GM19468 (cell line): ENCODE data around the gene SLC10A3.
"Not testable (repeated sequence)": the region's sequence is repeated elsewhere in the genome, so short reads cannot be mapped to it uniquely, and the experiment has no call there.

Experiments used
- ATAC-seq: cut with Tn5 transposase; IDR thresholded peaks from one replicate; pipeline ENCODE4 v1.9.1; 2021; ENCODE audit warnings: mild to moderate bottlenecking, moderate library complexity, moderate number of reproducible peaks; ENCODE audit not compliant: unreplicated experiment; ENCODE audit errors: extremely low read depth

Gene SLC10A3

GRCh38 chrX:154512879-154513553, 22.6 kb upstream of the SLC10A3 start:
- ATAC-seq: no peak

- no peak for ATAC-seq
These were observed 21.3 kb upstream of the SLC10A3 start for GRCh38 chrX:154511761-154512160.

DNA sequence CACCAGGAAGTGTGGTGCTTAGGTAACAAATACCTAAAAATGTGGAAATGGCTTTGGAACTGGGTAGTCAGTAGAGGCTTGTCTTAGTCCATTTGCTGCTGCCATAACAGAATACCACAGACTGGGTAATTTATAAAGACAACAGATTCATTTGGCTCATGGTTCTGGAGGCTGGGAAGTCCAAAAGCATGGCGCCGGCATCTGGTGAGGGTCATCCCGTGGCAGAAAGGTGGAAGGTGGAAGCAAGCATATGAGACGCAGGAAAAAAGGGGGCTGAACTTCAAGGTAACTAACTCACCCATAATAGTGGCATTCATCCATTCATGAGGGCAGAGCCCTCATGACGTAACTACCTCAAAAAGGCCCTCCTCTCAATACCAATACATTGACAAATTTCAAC, 19.0 kb upstream of the SLC10A3 start:
- no peak for ATAC-seq

DNA sequence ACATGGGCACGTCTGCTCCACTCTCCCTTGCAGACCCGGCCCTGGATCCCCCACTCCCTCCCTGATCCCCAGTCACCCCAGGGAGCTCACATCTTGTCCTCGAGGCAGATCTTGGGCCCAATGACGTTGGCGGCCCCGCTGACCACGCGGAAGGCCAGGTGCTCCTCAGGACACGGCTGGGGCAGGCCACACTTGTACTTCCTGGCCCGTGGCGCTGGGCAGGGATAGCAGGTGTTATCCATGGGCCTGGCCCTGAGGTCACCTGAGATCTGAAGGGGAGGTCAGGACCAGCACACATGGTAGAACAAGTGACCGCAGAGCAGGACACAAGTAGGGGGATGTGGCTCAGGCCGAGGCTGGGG, 17.9 kb upstream of the SLC10A3 start:
- ATAC-seq: no peak

- no peak for ATAC-seq
These were observed 17.4 kb upstream of the SLC10A3 start for GRCh38 chrX:154507673-154508383.

GRCh38 chrX:154506483-154507332, 16.3 kb upstream of the SLC10A3 start:
- ATAC-seq: no peak

- no peak for ATAC-seq
These were observed 15.3 kb upstream of the SLC10A3 start for GRCh38 chrX:154505734-154506133.

GRCh38 chrX:154502989-154503388, 12.6 kb upstream of the SLC10A3 start:
- ATAC-seq: no peak

- no peak for ATAC-seq
These were observed 11.7 kb upstream of the SLC10A3 start for GRCh38 chrX:154502098-154502497.

GRCh38 chrX:154501423-154501822, 11.0 kb upstream of the SLC10A3 start:
- ATAC-seq: not testable (repeated sequence)

- not testable (repeated sequence) for ATAC-seq
These were observed 6.2 kb upstream of the SLC10A3 start for GRCh38 chrX:154496591-154497137.

DNA sequence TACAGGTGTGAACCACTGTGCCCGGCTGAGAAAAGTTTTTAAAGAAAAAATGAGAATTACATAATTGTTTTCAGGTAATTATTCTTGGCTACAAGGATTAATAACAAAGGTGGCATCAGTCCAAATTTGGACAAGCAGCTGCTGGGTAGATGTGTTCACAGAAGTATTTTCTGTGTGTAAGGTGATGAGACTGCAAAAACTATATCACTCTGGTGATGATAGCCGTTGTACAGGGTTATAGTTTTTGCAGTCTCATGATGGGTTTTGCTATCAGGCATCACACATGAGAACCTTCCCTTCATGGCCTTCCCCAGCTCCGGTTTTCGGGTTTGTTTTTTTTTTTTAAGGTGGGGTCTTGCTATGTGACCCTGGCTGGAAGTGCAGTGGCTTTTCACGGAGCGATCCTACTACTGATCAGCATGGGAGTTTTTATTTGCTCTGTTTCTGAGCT, 5.1 kb upstream of the SLC10A3 start:
- no peak for ATAC-seq

DNA sequence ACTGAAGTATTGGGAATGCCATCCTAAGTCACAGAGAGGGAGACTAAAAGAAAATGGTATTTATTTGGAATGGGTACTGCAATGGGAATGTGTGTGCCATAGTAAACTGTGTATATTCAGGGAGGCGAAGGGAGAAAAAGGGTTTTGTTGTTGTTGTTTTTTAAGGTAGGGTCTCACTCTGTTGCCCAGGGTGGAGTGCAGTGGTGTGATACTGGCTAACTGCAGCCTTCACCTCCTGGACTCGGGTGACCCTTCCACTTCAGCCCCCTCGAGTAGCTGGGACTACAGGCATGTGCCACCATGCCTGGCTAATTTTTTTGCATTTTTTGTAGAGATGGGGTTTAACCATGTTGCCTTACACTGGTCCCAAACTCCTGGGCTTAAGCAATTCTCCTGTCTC, 4.3 kb upstream of the SLC10A3 start:
- no peak for ATAC-seq

- peak; percentile 11 for ATAC-seq
These were observed 412 bp downstream of the SLC10A3 start for GRCh38 chrX:154490021-154490413.

GRCh38 chrX:154489182-154489581, 1.2 kb downstream of the SLC10A3 start:
- ATAC-seq: no peak

- no peak for ATAC-seq
These were observed 1.9 kb downstream of the SLC10A3 start for GRCh38 chrX:154488336-154489075.

- ATAC-seq: no peak
These were observed 2.7 kb downstream of the SLC10A3 start for GRCh38 chrX:154487518-154488290.

DNA sequence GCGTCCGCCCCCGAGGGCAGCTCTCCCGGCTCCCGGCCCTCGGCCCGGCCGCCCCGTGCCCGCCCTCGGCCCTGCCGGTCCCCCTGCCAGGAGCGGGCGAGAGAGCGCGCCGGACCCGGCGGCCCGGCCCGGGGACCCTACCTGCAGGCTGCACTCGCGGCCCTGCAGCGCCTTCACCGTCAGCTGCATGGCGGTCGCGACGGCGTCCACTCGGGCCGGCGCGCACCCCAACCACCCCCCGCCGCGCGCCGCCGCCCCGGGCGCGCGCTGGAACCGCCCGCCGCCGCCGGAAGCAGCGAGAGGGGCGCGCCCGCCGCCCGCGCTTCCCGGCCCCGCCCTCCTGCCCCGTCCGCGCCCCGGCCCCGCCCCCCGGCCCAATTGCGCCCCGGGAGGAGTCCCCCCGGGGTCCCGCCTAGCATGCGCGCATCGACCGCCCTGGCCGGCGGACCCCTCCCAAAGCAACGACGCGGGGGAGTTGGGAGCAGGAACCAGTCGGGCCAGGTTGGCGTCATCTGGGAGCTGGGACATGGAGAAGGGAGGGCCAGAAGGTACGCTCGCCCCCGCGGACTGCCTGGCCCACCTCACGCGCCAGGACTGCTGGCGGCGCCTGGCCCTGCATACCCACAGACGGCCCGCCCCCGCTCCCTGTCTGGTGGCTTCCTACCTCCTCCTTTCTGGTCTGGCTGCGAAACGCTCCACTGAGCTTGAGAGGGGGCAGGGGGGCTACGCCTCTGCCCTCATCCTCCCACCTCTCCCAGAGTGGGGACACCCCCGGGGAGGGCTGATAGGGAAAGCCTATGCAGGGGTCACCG, 3.8 kb downstream of the SLC10A3 start, which contains the start of gene UBL4A:
Gene UBL4A, minus strand, starts transcription at position 220 of the 812 bp plus-strand sequence. Its CDS starts 31 bp downstream, at position 189.
- ATAC-seq: no peak
